Measurements from ENCODE around the gene NHLRC4.
"Not testable (repeated sequence)": the region's sequence is repeated elsewhere in the genome, so short reads cannot be mapped to it uniquely, and the experiment has no call there.

NHLRC4 gene

GRCh38 chr16:583815-584591 lies 17.2 kb downstream of the NHLRC4 start:
- DNase-seq = no peak

DNA sequence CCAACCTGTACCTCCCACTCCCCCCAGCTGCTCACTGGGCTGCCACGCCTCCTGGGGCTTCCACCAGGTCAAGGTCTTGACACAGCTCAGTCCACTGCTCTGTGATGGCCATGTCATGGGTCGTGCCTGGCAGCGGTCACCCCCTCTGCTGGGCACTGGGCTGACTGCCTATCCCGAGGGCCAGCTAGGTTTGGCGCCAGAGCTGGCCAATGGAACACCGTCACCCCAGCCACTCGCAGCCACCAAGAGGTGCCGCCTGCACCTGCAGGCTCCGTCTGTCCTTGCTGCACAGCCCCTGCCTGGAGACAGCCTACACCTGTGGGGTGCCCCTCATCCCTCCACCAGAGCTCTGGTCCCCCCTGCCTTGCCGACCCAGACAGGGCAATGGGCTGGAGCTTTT lies 18.5 kb downstream of the NHLRC4 start:
- no peak for DNase-seq

DNA sequence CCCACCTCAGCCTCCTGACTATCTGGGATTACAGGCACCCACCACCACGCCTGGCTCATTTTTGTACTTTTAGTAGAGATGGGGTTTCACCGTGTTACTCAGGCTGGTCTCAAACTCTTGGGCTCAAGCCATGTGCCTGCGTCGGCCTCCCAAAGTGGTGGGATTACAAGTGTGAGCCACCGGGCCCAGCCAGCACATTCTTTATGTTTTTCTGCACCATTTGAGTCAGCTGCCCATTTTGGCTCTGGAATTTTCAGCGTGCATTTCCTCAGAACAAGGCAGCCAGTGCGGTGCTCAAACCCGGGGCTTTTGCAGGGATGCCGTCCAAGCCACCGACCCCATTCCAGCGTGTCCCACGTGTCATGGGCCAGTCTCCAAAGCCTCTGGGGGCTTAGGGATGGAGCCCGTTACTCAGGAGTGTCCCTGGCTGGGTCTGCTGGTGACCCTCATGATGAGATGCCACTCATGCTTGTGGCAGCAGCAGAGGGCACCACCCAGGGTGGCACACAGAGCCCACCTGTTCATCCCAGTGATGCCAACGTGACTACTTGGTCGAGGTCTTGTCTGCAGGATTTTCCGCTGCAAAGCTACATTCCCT lies 19.3 kb downstream of the NHLRC4 start:
- DNase-seq = no peak

DNA sequence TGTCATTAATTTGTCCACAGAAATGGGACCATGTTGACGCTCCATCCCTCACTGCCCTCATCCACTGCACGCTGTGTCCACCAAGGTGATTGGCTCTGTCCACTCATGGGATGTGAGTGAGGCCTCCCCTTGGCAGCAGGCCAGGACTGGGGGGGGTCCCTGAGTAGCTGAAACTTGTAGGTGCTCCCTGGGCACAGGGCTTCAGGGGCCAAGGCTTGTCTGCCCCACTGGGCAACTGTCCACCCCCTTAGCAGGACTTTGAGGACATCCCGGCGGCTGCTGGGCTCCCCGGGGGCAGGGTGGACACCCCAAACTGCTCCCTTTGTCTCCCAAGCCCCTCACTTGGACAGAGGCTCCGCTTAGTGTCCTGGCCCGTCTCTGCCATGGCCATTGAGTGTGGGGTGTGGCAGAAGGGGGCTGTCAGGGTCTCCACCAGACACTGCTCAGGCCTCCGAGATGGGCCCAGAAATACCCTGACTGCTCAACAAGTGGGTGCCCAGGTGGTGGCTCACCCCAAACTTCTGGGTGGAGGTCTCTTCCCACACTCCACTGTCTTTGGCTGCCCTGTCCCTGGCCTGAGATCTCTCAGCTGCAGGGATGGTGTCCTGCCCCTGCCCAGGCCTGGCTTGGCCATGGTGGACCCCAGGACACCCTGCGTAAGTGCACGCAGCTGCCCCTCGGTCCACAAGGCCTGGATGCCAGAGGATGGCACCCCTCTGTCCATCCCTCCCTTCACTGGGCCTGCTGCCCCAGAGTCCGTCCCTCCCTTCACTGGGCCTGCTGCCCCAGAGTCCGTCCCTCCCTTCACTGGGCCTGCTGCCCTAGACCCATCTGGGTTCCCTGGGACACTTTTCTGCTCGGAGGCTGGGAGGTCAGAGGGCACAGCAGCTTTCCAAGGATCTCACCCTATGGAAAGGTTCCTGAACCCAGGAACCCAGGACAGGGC lies 20.1 kb downstream of the NHLRC4 start:
- DNase-seq = no peak

- peak in 1 of 2 experiments; percentile 65 for DNase-seq
These were observed 21.8 kb downstream of the NHLRC4 start for GRCh38 chr16:588639-588888.

DNA sequence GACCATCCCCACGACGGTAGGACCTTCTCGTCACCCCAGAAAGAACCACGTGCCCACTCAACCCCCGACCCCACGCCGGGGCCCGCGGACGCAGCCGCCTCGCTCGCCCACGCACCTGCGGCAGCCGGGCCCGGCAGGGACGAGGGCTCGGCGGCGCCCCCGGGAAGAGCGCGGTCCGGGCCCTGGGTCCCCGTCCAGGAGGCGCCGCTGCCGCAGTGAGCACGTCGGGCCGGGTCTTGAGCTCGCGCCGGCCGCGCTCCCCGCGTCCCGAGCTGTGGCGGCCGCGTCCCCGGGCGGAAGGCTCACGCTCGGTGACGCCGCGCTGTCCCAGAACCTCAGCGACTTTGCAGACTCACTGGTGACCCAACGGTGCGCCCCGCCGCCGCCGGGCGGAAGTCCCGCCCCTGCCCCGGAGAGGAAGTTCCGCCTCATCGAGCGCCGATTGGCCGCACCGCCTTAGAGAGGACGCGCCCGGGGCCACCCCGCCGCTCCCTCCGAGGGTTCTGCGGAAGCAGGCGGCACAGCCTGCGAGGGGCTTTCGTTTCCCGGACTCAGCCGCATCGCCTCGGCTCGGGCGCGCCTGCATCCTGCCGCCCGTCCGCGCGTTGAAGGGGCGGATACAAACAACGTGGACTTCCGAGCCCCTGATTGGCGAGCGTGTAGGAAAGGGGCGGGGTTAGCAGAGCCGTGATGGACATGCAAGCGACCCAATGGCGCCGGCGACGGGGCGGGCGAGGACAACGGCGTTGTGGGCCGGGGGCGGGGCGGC lies 22.3 kb downstream of the NHLRC4 start:
- DNase-seq = peak; percentile 95 to 98

DNA sequence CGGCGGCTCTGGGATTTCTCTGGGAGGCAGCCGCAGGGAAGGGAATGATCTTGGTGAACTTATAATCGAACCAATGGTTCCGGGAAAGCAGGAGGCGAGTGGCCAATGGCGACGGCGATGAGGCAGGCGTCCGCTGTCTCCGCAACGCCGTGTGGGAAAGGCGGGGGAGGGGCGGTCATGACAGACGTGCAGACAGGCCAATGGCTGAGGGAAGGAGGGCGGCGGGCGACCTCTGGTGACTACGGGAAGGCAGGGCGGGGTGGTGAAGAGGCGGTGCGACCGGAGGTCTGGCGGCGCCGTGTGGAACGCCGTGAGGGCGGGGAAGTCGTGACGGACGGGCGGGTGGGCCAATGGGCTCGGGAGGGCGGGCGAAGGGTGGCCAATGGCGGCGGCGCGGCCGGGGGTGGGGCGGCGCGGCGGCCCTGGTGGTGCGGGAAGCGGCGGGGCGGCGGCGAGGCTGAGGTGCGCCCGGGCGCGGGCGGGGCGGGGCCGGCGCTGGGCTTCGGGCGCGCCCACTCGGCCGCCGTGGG lies 22.9 kb downstream of the NHLRC4 start, which contains the start of gene RAB40C:
Gene RAB40C, plus strand, starts transcription at position 409 of the 530 bp plus-strand sequence. CDS start 226 bp downstream, outside the sequence.
- peak; percentile 99 for DNase-seq

- DNase-seq = no peak
These were observed 23.5 kb downstream of the NHLRC4 start for GRCh38 chr16:590188-590814.

- DNase-seq = no peak
These were observed 24.0 kb downstream of the NHLRC4 start for GRCh38 chr16:590815-591200.

DNA sequence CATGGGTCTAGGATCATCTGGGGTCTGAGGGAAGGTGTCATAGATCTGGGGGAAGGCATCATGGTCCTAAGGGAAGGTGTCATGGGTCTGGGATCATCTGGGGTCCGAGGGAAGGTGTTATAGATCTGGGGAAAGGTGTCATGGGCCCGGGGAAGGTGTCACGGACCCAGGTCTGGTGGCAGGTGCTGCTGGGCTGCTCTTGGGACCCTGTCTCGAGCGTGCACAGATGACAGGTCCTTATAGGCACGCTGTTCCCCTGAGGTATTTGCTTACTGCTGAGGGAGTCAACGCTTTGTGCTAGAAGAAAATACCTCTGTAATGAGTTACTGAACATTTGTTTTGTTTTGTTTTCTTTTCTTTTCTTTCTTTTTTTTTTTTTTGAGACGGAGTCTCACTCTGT lies 24.4 kb downstream of the NHLRC4 start:
- DNase-seq = no peak

GRCh38 chr16:591892-592517 lies 25.2 kb downstream of the NHLRC4 start:
- DNase-seq = no peak

GRCh38 chr16:592518-593306 lies 25.9 kb downstream of the NHLRC4 start:
- DNase-seq = no peak

DNA sequence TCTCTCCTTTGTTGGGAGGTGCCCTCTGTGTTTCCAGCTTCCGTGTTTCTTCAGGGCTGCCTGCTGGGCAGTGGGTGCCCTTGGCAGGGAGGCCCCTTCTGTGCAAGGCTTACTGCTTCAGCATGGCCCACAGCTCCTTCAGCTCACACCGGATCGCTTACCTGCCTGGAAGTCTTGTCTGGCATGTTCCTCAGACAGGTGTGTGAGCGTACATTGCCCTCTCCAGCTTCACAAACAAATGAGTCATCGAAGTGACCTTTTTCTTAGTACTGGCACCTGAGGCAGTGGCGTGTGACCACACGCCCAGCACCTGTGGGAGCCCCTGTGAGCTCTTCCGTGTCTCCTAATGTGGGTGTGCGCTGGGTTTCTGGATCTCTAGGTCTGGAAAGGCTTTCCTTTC lies 26.6 kb downstream of the NHLRC4 start:
- DNase-seq = no peak

GRCh38 chr16:593807-594206 lies 27.0 kb downstream of the NHLRC4 start:
- no peak for DNase-seq

DNA sequence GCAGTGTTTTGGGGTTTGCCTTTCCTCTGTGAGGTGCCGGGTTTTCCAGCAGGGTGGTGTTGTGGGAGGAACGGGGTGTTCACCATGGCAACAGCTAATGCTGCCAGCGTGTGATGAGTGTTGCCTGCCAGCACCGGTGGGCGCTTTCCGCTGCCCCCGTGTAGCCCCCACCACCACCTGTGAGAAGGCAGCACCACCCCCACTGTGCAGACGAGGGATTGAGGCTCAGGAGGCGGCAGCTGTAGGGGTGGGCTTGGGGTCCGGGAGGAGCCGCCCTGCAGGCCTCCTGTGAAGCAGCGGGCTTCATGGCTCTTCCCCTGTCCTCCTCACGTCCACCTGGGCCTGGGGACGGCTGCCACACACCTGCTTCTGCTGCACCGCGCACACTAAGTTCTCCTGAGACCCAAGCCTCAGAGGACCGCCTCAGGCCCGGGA lies 28.3 kb downstream of the NHLRC4 start:
- DNase-seq = no peak

- no peak for DNase-seq
These were observed 29.3 kb downstream of the NHLRC4 start for GRCh38 chr16:595942-596735.

DNA sequence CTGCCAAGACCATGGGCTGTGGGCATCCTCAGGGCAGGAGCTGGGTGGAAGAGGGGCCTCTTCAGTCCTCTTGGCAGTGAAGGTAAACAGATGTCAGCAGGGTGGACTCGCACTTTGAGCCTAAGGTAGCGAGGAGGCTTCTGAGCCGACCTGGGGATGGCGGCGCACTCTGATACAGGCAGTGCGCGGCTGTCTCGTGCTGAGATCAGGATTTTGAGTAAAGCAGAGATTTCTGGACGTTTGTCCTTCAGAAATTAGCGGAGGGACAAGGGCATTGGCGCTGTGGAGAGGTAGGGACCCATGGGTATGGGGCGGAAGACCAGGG lies 29.9 kb downstream of the NHLRC4 start:
- no peak for DNase-seq

GRCh38 chr16:597655-598054 lies 30.9 kb downstream of the NHLRC4 start:
- not testable (repeated sequence) for DNase-seq

DNA sequence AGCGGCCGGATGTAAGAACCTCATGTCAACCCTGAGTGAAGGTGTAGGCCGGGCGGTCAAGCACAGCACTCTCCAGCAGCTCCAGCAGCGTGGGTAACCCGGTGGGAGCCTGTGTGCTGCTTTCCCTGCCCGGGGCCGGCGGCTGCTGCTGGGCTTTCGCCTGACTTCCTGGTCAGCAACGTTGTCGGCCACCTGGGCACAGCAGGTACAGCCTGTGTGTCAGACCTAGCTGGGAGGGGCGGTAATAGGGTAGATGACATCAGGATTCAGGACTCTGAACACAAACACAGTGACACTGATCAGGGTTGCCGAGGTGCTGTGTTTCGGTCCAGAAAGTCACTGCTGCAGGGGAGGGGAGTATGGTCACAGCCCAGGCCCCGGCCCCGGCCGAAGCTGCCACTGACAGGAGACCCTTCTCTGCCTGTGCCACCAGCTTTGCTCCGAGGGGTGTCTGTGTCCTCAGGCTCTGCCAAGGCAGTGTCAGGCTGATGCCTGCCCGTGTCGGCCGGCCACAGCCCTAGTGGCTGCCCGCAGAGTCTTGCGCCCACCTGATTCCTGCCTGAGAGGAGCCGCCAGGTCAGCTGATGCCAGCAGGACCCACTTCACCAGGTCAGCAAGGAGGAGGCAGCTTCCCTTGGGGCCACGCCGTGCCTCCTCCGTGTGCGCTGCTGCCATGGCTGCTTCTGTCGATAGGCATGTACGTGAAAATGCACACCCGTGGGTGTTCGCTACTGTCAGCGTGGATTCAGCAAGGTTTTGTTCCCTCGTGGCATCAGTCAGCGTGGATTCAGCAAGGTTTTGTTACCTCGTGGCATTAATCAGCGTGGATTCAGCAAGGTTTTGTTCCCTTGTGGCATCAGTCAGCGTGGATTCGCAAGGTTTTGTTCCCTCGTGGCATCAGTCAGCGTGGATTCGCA lies 32.3 kb downstream of the NHLRC4 start:
- no peak for DNase-seq

All from stimulated activated CD4-positive, alpha-beta T cell treated with anti-CD3 and anti-CD28 coated beads, Interleukin-4, amount 100 ng/mL, for 4 hours (primary cell).